ENCODE measurements around the gene DSCAML1. TPM values are rescaled to one million over a fixed set of nuclear protein-coding genes. Genes with fewer than 3 reads are reported as not detected.

Gene DSCAML1
- total RNA-seq, 1 donor from 2014 or later = 0.95 TPM

DNA sequence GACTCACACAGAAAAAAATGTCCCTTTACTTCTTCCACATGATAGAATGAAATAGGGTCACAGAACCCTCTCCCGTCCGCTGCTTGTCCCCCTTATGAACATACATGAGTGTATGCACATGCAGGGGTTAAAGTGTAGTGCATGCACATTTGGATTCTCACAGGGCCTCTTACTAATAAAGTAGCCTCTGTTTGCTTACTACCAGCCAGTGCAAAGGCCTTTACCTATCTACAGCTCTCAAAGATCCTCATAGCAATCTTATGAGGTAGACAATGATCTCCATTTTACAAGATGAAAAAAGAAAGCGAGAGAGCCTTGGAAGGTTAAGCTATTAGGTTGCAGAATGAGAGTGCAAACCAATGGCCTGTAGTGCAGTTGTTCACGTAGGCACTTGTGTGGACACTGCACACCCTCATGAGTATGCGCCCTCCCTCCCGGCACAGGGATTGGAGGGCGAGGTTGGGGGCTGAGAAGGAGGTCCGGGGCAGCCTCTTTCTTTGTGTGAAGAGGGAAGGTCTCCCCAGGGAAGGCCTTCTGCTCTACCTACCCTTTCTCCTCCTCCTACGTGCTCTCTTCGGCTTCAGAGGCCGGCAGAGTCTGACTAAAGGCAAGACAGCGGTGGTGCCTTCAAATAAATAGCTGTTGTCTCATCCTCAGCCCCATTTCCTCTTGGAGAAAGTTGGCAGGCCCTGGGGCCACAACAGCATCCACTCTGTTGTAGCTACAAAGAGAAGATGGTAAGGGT is 378.1 kb downstream of the DSCAML1 start:
- Histone ChIP-seq H3K4me3 (no peak overlapping the region), H3K27ac (no peak overlapping the region), H3K36me3 (no peaks in the 10 kb centered on the region), H3K27me3 (ENCODE audit: low read depth) (peaks cover 8% of the 10 kb centered on the region), H3K4me1 (no peaks in the 10 kb centered on the region), H3K9me3 (no peaks in the 10 kb centered on the region)
- ATAC-seq (no peak), DNase-seq (no peak)
- TF ChIP-seq, protein P1, sequence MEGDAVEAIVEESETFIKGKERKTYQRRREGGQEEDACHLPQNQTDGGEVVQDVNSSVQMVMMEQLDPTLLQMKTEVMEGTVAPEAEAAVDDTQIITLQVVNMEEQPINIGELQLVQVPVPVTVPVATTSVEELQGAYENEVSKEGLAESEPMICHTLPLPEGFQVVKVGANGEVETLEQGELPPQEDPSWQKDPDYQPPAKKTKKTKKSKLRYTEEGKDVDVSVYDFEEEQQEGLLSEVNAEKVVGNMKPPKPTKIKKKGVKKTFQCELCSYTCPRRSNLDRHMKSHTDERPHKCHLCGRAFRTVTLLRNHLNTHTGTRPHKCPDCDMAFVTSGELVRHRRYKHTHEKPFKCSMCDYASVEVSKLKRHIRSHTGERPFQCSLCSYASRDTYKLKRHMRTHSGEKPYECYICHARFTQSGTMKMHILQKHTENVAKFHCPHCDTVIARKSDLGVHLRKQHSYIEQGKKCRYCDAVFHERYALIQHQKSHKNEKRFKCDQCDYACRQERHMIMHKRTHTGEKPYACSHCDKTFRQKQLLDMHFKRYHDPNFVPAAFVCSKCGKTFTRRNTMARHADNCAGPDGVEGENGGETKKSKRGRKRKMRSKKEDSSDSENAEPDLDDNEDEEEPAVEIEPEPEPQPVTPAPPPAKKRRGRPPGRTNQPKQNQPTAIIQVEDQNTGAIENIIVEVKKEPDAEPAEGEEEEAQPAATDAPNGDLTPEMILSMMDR (IDR thresholded peaks at IDR 0.05) = no peak
- intact Hi-C loops (cut with DNase I) = no loop called here

DNA sequence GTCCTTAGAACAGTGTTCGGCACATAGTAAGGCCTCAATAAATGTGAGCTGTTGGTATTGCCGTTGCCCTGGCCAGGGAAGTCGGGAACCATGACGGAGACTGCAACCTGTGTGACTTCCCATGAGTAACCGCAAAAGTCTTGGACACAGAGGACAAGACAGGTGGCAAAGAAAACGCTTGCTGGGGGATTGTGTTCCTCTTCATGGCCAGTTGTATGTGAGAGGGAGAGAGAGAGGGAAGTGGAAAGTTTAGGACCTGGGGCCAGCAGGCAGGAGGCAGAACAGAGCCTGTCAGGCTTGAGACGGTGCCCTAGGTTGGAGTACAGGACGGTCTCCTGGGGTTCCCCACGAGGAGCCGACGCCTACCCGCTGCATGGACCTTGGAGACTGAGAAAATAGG is 379.2 kb downstream of the DSCAML1 start:
- TF ChIP-seq, protein P1 (IDR thresholded peaks at IDR 0.05) = no peak

DNA sequence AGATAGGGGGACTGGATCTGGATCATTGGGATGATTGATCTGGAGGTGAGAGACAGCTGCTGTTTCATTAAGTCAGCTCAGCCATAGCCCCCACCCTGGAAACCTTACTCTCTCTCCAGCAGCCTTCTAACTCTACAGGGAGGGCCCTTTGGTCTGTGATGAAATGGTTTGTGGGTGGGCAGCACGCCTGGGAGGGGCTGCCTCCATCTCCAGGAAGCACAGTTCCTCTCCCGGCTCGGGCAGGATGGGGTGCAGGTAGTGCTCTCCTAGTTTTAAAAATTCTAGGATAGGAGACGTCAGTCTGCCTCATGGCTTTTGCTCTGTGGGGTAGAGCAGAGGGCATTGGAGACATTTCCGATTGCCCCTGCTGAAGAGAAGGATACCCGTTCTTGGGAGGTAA is 379.7 kb downstream of the DSCAML1 start:
- intact Hi-C loops (cut with DNase I) = no loop called here
- H3K36me3 ChIP-seq = peaks cover 6% of the 10 kb centered on the region
- no peak for ATAC-seq
- DNase-seq = no peak
- TF ChIP-seq, protein P1 (IDR thresholded peaks at IDR 0.05) = no peak
- no peaks in the 10 kb centered on the region for H3K4me1 ChIP-seq
- H3K27me3 ChIP-seq (ENCODE audit: low read depth) = peaks cover 8% of the 10 kb centered on the region
- H3K9me3 ChIP-seq = no peaks in the 10 kb centered on the region
- H3K27ac ChIP-seq = no peak overlapping the region
- H3K4me3 ChIP-seq = no peak overlapping the region

More for the DNA sequence above, 379.2 kb downstream of the DSCAML1 start:
- ATAC-seq (no peak), DNase-seq (no peak)
- Histone ChIP-seq H3K27ac (no peak overlapping the region), H3K4me3 (no peak overlapping the region), H3K27me3 (ENCODE audit: low read depth) (peaks cover 8% of the 10 kb centered on the region), H3K9me3 (no peaks in the 10 kb centered on the region), H3K36me3 (peaks cover 3% of the 10 kb centered on the region), H3K4me1 (no peaks in the 10 kb centered on the region)
- intact Hi-C loops (cut with DNase I) = no loop called here

DNA sequence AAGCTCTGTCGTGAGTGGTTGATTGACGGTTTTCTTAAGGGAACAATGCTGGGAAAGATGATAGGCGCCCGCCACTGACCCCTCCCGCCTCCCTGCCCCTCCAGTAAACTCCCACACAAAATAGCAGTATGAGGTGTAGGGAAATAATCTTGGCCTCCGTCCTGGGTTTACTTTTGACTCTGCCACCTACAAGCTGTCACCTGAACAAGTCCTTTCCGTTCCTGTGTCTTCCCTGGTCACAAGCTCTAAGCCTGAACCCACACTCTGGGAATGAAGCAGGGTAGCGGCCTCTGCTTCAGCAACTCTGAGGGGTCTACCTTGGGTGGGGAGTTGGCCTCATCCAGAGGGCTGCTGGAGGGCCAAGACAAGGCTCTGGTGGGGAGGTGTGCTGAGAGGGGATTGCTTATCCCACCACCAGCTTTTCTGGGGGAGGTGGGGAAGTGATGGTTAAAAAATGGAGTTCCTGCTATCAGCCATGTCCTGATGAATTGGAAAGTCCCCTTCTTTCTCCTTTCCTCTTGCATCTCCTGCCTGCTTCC is 381.6 kb downstream of the DSCAML1 start:
- no peak overlapping the region for H3K27ac ChIP-seq
- DNase-seq (no peak), ATAC-seq (no peak)
- H3K9me3 ChIP-seq = no peaks in the 10 kb centered on the region
- H3K27me3 ChIP-seq (ENCODE audit: low read depth) = no peaks in the 10 kb centered on the region
- intact Hi-C loops (cut with DNase I) = no loop called here
- no peaks in the 10 kb centered on the region for H3K4me1 ChIP-seq
- peaks cover 16% of the 10 kb centered on the region for H3K36me3 ChIP-seq
- no peak overlapping the region for H3K4me3 ChIP-seq
- TF ChIP-seq, protein P1 (IDR thresholded peaks at IDR 0.05) = no peak

DNA sequence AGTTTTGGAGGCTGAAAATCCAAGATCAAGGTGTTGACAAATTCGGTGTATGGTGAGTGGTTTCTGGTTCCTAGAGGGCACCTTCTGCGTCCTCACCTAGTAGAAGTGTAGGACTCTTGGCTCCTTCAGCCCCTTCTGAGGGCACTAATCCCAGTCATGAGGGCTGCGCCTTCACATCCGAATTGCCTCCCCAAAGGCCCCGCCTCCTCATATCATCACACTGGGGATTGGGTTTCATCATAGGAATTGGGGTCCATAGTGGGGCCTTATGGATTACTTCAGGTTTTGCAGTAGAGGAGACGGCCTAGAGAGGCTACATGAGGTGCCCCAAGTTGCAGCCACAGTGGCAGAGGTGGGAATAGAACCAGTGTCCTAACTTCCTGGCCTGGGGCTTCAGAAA is 382.3 kb downstream of the DSCAML1 start:
- no peak for ATAC-seq
- Histone ChIP-seq H3K4me1 (no peaks in the 10 kb centered on the region), H3K9me3 (no peaks in the 10 kb centered on the region), H3K36me3 (peaks cover 20% of the 10 kb centered on the region), H3K27me3 (ENCODE audit: low read depth) (no peaks in the 10 kb centered on the region), H3K4me3 (no peak overlapping the region), H3K27ac (no peak overlapping the region)
- TF ChIP-seq, protein P1 (IDR thresholded peaks at IDR 0.05) = no peak
- intact Hi-C loops (cut with DNase I) = no loop called here
- DNase-seq = no peak

Data from lower lobe of right lung (tissue), 2 donors.